ENCODE results near the gene SNX1. TPM values are rescaled to one million over a fixed set of nuclear protein-coding genes. Genes with fewer than 3 reads are reported as not detected.
"Not testable (repeated sequence)": the region's sequence is repeated elsewhere in the genome, so short reads cannot be mapped to it uniquely, and the experiment has no call there.

The SNX1 gene
- total RNA-seq, result 76.6 TPM

DNA sequence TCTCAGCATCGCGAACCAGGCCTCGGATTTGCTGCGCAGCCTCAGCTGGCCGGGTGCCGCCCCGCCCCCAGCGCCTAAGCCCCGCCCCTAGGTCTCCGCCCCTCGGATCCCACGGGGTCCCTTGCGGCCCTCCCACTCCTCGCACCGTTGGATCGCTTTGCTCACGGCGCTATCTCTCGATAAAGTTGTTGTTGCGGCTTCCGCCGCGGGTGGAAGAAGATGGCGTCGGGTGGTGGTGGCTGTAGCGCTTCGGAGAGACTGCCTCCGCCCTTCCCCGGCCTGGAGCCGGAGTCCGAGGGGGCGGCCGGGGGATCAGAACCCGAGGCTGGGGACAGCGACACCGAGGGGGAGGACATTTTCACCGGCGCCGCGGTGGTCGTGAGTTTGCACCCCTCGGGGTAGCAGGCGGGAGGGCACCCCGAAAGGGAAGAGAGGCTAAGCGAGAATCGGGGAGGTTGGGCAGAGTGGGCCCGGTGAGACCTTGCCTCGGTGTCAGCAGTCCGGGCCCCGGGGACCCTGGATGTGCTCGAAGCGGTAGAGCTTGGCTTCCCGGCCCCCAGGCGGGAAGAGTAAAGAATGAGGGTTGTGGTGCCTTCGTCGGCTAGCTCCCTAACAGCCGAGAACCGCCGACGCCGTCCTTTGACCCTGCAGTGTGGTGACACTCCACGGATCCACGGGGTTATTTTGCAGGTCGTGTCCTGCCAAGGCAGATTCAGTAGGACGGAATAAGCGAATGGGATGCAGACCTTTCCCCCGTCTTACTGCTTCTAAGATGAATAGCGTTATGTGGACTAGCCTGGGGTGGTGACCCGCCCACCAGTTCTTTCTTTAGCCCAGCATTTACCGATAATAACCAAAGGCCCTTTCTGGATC lies at the start of gene SNX1:
Gene SNX1 (plus strand): TSS at position 188 of the 873 bp plus-strand sequence. CDS start 32 bp downstream, at position 220.
- peak; percentile 84 for ATAC-seq

DNA sequence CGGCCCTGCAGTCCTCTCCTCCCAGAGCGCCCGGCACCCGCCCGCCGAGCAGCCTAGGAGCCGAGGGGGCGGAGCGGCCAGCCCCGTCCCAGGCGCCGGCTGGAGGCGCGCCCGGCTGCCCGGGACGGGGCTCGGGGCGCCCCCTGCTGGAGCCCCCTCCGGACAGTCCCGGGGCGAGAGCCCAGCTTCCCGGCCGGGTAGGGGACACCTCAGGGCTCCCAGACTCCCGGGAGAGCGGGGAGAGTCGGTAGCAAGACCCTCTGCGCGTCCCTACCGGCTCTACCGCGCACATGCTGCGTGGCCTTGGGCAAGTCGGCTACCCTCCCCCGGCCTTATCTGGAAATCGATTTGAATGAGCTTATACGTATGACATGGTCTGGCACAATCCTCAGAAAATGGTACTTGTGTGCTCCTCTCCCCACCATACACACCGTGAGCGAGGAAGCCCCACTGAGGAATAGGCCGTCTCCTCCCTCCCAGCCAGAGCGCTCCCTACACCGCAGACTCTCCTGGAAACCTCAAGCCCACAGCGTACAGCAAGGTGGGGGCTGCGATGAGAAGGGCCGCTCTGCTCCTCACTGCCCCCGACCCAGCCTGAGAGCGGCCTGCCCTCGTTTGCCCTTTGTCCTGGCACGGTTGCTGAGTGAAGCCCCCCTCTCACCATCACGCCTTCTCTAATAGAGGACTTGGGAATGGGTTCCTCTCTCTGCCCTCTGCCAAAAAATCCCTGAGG lies 49.2 kb upstream of the SNX1 start, which contains the start of gene DAPK2:
Gene DAPK2 (minus strand): TSS at position 65 of the 733 bp plus-strand sequence. CDS start 6,224 bp downstream, outside the sequence.
- ATAC-seq, result peak; percentile 87

- ATAC-seq, result no peak
These were observed 46.9 kb upstream of the SNX1 start for GRCh38 chr15:64048781-64049460.

- ATAC-seq, result no peak
These were observed 45.3 kb upstream of the SNX1 start for GRCh38 chr15:64050281-64051092.

- ATAC-seq, result no peak
These were observed 44.7 kb upstream of the SNX1 start for GRCh38 chr15:64051093-64051402.

- peak; percentile 24 for ATAC-seq
These were observed 44.1 kb upstream of the SNX1 start for GRCh38 chr15:64051407-64052259.

GRCh38 chr15:64052925-64053491 lies 42.8 kb upstream of the SNX1 start:
- no peak for ATAC-seq

DNA sequence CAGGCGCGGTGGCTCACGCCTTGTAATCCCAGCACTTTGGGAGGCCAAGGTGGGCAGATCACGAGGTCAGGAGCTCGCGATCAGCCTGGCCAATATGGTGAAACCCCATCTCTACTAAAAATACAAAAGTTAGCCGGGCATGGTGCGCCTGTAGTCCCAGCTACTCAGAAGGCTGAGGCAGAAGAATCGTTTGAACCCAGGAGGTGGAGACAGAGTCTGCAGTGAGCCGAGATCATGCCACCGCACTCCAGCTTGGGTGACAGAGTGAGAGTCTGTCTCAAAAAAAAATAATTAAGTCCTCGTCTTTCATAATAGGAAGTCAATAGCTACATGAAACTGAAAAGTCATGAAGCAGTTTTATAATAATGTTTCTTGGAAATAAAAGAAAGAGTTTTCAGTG lies 42.1 kb upstream of the SNX1 start:
- not testable (repeated sequence) for ATAC-seq

GRCh38 chr15:64058279-64058678 lies 37.5 kb upstream of the SNX1 start:
- no peak for ATAC-seq

GRCh38 chr15:64059104-64059503 lies 36.7 kb upstream of the SNX1 start:
- not testable (repeated sequence) for ATAC-seq

- ATAC-seq, result no peak
These were observed 35.1 kb upstream of the SNX1 start for GRCh38 chr15:64060716-64061115.

GRCh38 chr15:64066451-64066850 lies 29.3 kb upstream of the SNX1 start:
- ATAC-seq, result no peak

GRCh38 chr15:64067564-64068030 lies 28.2 kb upstream of the SNX1 start:
- peak; percentile 70 for ATAC-seq

DNA sequence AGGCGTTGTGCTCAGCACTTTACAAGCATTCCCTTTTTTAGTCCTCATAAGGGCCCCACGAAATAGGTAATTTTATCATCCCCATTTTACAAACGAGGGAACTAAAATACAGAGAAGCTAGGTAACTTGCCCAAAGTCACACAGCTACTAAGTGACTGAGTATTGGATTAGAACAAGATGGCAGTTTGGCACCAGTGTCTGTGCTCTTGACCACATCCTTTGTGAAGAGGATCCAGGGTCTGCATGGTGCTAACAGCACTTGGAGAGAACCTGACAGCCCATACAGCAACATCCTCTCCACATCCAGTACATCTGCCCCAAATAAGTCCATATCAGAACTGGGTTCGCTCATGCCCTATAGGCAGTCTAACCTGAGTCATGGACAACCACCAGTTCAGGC lies 27.6 kb upstream of the SNX1 start:
- no peak for ATAC-seq

DNA sequence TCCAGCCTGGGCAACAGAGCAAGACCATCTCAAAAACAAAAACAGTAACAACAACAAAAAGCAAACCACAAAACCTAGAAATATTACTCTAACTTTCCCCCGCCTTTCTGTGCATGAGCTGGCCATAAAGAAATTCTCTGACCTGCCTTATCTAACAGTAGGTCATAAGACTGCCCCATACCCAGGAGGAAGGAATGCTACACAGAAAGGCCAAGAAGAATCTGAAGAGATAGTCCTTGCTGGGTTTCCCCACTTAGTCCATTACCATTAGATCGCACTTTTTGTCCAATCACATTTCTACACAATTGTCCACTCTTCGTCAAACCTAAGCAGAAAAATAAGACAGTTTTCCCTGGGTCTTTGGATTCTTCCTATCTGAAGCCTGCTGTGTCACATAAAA lies 25.7 kb upstream of the SNX1 start:
- ATAC-seq, result no peak

DNA sequence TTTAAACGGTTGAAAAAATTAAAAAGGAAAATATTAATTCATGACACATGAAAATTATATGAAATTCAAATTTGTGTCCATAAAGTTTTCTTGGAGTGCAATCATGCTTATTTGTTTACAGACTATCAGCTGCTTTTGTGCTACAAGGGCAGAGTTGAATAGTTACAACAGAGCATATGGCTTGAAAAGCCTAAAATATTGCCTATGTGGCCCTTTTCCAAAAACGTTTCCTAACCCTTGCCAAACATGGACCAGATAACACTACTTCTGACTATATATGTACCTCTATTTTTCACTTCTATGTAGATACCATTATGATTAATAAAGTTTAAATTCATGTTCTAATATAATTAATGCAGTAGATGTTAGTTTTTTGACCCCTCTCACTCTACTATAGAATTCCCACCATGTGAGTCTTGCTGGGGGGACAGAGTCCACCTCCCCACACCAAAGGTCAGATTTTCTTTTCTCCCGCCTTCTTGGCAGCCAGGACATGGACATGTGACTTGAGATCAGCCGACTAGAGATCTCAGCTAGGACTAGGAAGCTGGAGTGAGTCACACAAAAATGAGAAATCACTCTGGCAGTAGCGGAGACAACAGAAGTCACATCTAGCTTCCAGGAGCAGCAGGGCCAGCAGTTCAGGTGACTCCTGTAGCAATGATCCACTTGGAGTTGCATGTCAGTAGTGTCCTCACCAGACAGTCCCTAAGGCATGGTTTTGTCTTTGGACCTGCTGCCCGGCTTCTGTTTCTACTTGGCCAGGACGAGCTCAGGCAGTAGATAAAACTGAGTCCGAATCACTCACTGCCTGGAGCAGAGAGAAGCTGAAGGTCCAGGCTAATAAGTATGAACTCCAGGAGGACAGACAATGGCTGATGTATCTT lies 24.6 kb upstream of the SNX1 start:
- peak; percentile 70 for ATAC-seq

- ATAC-seq, result no peak
These were observed 23.6 kb upstream of the SNX1 start for GRCh38 chr15:64071931-64072765.

DNA sequence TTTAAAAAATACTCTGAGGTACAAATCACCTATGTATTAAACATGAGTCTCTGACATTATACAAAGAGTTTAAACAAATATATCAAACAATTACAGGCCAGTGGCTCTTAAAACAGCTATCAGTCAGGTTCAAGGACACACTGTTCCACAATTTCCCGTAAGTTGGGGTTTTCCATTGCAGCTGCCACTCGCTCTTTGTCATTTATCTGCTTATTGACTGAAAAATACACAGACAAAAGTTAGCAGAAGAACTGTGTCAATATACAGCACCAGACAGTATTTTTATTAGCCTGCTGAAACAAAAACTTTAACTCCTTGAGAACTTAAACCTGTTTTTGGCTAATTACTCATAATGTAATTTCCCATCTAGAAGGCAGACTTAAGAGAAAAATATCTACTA lies 23.0 kb upstream of the SNX1 start:
- ATAC-seq, result no peak

- not testable (repeated sequence) for ATAC-seq
These were observed 22.3 kb upstream of the SNX1 start for GRCh38 chr15:64073496-64073895.
